Lower leg skin (tissue), 3 donors: Measurements from ENCODE around the gene MAMLD1.

Experiments
- POLR2A ChIP-seq, 2 donors: fragments of 450-650 bp; IDR thresholded peaks; one replicate each; pipeline ENCODE4 v1.6.1; 2016 to 2017; ENCODE audit warnings: antibody characterized with exemption in 2 of 2, mild to moderate bottlenecking in 1 of 2, moderate library complexity in 1 of 2
- TF ChIP-seq, protein P1 (sequence below), 3 donors: fragments of 450-650 bp; IDR thresholded peaks; one replicate each; pipeline ENCODE4 v1.5.1; 2016; ENCODE audit warnings: antibody characterized with exemption in 3 of 3, mild to moderate bottlenecking in 3 of 3, moderate library complexity in 2 of 3

DNA sequence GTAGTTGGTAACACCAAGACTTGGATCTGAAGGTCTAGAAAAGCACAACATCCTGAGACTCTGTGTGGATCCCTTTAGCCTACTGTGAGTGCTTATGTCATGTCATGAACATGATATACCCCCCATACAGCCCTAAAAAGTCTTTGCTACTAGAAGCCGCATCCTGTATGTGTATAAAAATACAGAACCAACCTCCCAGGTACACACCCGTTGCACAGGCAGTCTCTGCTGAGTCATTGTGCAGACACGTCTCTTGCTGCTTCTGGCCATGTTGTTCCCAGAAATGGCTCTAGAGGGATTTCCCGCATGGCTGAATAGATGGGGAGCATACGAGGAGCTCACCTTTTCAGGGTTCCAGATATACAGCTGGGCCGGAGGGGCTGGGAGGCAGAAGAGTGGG, 93.3 kb downstream of the MAMLD1 start:
- TF ChIP-seq, protein P1, sequence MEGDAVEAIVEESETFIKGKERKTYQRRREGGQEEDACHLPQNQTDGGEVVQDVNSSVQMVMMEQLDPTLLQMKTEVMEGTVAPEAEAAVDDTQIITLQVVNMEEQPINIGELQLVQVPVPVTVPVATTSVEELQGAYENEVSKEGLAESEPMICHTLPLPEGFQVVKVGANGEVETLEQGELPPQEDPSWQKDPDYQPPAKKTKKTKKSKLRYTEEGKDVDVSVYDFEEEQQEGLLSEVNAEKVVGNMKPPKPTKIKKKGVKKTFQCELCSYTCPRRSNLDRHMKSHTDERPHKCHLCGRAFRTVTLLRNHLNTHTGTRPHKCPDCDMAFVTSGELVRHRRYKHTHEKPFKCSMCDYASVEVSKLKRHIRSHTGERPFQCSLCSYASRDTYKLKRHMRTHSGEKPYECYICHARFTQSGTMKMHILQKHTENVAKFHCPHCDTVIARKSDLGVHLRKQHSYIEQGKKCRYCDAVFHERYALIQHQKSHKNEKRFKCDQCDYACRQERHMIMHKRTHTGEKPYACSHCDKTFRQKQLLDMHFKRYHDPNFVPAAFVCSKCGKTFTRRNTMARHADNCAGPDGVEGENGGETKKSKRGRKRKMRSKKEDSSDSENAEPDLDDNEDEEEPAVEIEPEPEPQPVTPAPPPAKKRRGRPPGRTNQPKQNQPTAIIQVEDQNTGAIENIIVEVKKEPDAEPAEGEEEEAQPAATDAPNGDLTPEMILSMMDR (IDR thresholded peaks at IDR 0.05) = no peak
- no peak for TF ChIP-seq POLR2A (IDR thresholded peaks at IDR 0.05)
